A549 (cell line): ENCODE data around the gene ENO4.

Experiments
- CBX2 ChIP-seq: fragments of 200-600 bp; sonication (generic); IDR thresholded peaks from 2 replicates; pipeline ENCODE4 v1.6.1; 2016; ENCODE audit warnings: low read depth, mild to moderate bottlenecking, borderline replicate concordance
- CTCF ChIP-seq: fragments of >200 bp; sonication (Bioruptor Twin); formaldehyde crosslinking; IDR thresholded peaks from 3 replicates; pipeline ENCODE4 v1.5.1; 2016
- EP300 ChIP-seq, 2 experiments: fragments of >200 bp; sonication (Bioruptor Twin); formaldehyde crosslinking; IDR thresholded peaks; 2 replicates in 1 of 2; 3 replicates in 1 of 2; pipeline ENCODE4 v1.6.1; 2016 to 2017
- NR3C1 ChIP-seq: fragments of >200 bp; sonication (Bioruptor Twin); formaldehyde crosslinking; IDR thresholded peaks from 3 replicates; pipeline ENCODE4 v1.6.1; 2017
- POLR2A ChIP-seq: IDR thresholded peaks from 2 replicates; pipeline ENCODE4 v1.6.1; 2012; ENCODE audit warnings: mild to moderate bottlenecking, low read length
- REST ChIP-seq: fragments of 200-600 bp; sonication (generic); IDR thresholded peaks from 2 replicates; pipeline ENCODE4 v1.6.1; 2016; ENCODE audit warnings: antibody characterized with exemption, mild to moderate bottlenecking, moderate library complexity

- TF ChIP-seq CTCF, result no peak
- no peak for TF ChIP-seq POLR2A
- no peak for TF ChIP-seq NR3C1
- no peak for TF ChIP-seq REST
- no peak for TF ChIP-seq EP300 (IDR thresholded peaks at IDR 0.05)
- TF ChIP-seq CBX2, result no peak
Measured at GRCh38 chr10:116808706-116809105, 40.6 kb upstream of the ENO4 start.
